Measurements from ENCODE around the gene TTC7B. TPM values are rescaled to one million over a fixed set of nuclear protein-coding genes. Genes with fewer than 3 reads are reported as not detected.

TTC7B gene
- polyA plus RNA-seq, 1 donor (not counting 4 experiments of a cell fraction or from before 2014, with no cell fraction given) = 21.4 TPM

DNA sequence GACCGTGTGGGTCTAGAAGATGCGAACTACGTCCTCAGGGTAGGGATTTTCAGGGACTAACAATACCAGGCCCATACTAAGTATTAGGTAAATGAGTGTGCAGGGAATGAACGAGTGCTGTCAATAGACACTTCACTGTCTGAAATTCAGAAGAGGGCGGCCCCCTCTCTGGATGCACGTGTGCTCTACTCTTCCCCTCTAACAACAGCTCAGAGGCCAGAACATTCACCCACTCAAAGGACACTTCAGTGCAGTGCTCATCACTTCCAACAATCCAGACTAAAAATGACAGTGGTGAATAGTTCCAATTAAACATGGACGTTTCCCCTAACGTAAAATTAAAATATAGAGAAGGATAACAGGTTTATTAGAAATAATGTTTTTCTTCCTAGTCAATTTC, 219.5 kb downstream of the TTC7B start:
- H3K4me1 ChIP-seq (ENCODE audit: control insufficient read depth, extremely low read depth, insufficient read depth, low read length) = no peaks in the 10 kb centered on the region
- H2AFZ ChIP-seq (ENCODE audit: control insufficient read depth, low read length) = no peak overlapping the region
- H3K4me2 ChIP-seq (ENCODE audit: control insufficient read depth, extremely low read depth, insufficient read depth, low read depth, low read length) = no peak overlapping the region
- H3K27ac ChIP-seq (ENCODE audit: control insufficient read depth, insufficient read depth, low read length) = no peak overlapping the region
- dilution Hi-C loops (cut with MboI; ENCODE audit: extremely low pct_ligation_motif_present, low sequenced_read_pairs) = no loop called here
- H3K9me1 ChIP-seq (ENCODE audit: control insufficient read depth, extremely low read depth, insufficient read depth, low read length) = no peaks in the 10 kb centered on the region
- H3K4me3 ChIP-seq (ENCODE audit: control insufficient read depth in 2 of 3, extremely low read depth in 1 of 3, insufficient read depth in 2 of 3, low read depth in 1 of 3, low read length in 3 of 3) = no peak overlapping the region
- H3K9ac ChIP-seq (ENCODE audit: control insufficient read depth, extremely low read depth, insufficient read depth, low read length) = no peak overlapping the region
- no peaks in the 10 kb centered on the region for H3K27me3 ChIP-seq (ENCODE audit: control insufficient read depth, extremely low read depth, insufficient read depth, low read length)
- TF ChIP-seq, protein P1, sequence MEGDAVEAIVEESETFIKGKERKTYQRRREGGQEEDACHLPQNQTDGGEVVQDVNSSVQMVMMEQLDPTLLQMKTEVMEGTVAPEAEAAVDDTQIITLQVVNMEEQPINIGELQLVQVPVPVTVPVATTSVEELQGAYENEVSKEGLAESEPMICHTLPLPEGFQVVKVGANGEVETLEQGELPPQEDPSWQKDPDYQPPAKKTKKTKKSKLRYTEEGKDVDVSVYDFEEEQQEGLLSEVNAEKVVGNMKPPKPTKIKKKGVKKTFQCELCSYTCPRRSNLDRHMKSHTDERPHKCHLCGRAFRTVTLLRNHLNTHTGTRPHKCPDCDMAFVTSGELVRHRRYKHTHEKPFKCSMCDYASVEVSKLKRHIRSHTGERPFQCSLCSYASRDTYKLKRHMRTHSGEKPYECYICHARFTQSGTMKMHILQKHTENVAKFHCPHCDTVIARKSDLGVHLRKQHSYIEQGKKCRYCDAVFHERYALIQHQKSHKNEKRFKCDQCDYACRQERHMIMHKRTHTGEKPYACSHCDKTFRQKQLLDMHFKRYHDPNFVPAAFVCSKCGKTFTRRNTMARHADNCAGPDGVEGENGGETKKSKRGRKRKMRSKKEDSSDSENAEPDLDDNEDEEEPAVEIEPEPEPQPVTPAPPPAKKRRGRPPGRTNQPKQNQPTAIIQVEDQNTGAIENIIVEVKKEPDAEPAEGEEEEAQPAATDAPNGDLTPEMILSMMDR (optimal IDR thresholded peaks at IDR 0.05 in 1 of 3, IDR thresholded peaks at IDR 0.05 in 1 of 3, conservative IDR thresholded peaks at IDR 0.05 in 1 of 3; ENCODE audit: extremely low read depth in 1 of 3, insufficient read depth in 2 of 3, low read length in 3 of 3) = no peak
- TF ChIP-seq EZH2 (IDR thresholded peaks at IDR 0.05; ENCODE audit: low read length) = no peak
- H3K9me3 ChIP-seq (ENCODE audit: control insufficient read depth, low read depth, low read length) = no peaks in the 10 kb centered on the region
- no peak for DNase-seq (ENCODE audit: low read depth, low spot score)
- FAIRE-seq = no peak
- H3K36me3 ChIP-seq (ENCODE audit: control insufficient read depth in 2 of 2, extremely low read depth in 1 of 2, insufficient read depth in 2 of 2, low read length in 2 of 2) = no peaks in the 10 kb centered on the region
- no peaks in the 10 kb centered on the region for H3K79me2 ChIP-seq (ENCODE audit: control insufficient read depth, insufficient read depth, low read length)
- no peaks in the 10 kb centered on the region for H4K20me1 ChIP-seq (ENCODE audit: control insufficient read depth, extremely low read depth, insufficient read depth, low read length)

- Histone ChIP-seq H3K9me1 (ENCODE audit: control insufficient read depth, extremely low read depth, insufficient read depth, low read length) (no peaks in the 10 kb centered on the region), H3K79me2 (ENCODE audit: control insufficient read depth, insufficient read depth, low read length) (no peaks in the 10 kb centered on the region), H2AFZ (ENCODE audit: control insufficient read depth, low read length) (no peak overlapping the region), H3K9me3 (ENCODE audit: control insufficient read depth, low read depth, low read length) (no peaks in the 10 kb centered on the region), H3K27me3 (ENCODE audit: control insufficient read depth, extremely low read depth, insufficient read depth, low read length) (no peaks in the 10 kb centered on the region), H4K20me1 (ENCODE audit: control insufficient read depth, extremely low read depth, insufficient read depth, low read length) (no peaks in the 10 kb centered on the region), H3K4me2 (ENCODE audit: control insufficient read depth, extremely low read depth, insufficient read depth, low read depth, low read length) (no peak overlapping the region), H3K27ac (ENCODE audit: control insufficient read depth, insufficient read depth, low read length) (no peak overlapping the region), H3K4me3 (ENCODE audit: control insufficient read depth in 2 of 3, extremely low read depth in 1 of 3, insufficient read depth in 2 of 3, low read depth in 1 of 3, low read length in 3 of 3) (no peak overlapping the region), H3K4me1 (ENCODE audit: control insufficient read depth, extremely low read depth, insufficient read depth, low read length) (no peaks in the 10 kb centered on the region), H3K9ac (ENCODE audit: control insufficient read depth, extremely low read depth, insufficient read depth, low read length) (no peak overlapping the region), H3K36me3 (ENCODE audit: control insufficient read depth in 2 of 2, extremely low read depth in 1 of 2, insufficient read depth in 2 of 2, low read length in 2 of 2) (peaks cover 0 to 2% of the 10 kb centered on the region in 2 experiments)
- dilution Hi-C loops (cut with MboI; ENCODE audit: extremely low pct_ligation_motif_present, low sequenced_read_pairs) = no loop called here
- DNase-seq (ENCODE audit: low read depth, low spot score) (no peak), FAIRE-seq (no peak)
- TF ChIP-seq EZH2 (IDR thresholded peaks at IDR 0.05; ENCODE audit: low read length) = no peak
- TF ChIP-seq, protein P1 (optimal IDR thresholded peaks at IDR 0.05 in 1 of 3, IDR thresholded peaks at IDR 0.05 in 1 of 3, conservative IDR thresholded peaks at IDR 0.05 in 1 of 3; ENCODE audit: extremely low read depth in 1 of 3, insufficient read depth in 2 of 3, low read length in 3 of 3) = no peak
Observed at GRCh38 chr14:90593254-90594040, 222.8 kb downstream of the TTC7B start.

Measured in keratinocyte (primary cell).